H1 (cell line): ENCODE results near the gene MYCBP2. TPM values are rescaled to one million over a fixed set of nuclear protein-coding genes. Genes with fewer than 3 reads are reported as not detected.
A peak's percentile ranks its signal among the peaks of the same experiment; 100 is the strongest.

Experiments used
- CTCF ChIA-PET: fragments of 300-600 bp; sonication (Branson Sonifier 250); formaldehyde crosslinking; loops from one replicate; lab custom pipeline; 2021; ENCODE audit not compliant: partially characterized antibody; lab: Charles Lee
- POLR2A ChIA-PET: fragments of 300-600 bp; sonication (Branson Sonifier 250); formaldehyde crosslinking; loops from one replicate; lab custom pipeline; 2021; ENCODE audit warnings: inconsistent platforms; ENCODE audit not compliant: partially characterized antibody; lab: Charles Lee
- DNase-seq, 2 experiments: peaks; one replicate each; pipeline versions ENCODE4 v3.0.0 to v3.0.0-alpha.2; 2010 to 2022; ENCODE audit warnings: low spot score in 2 of 2, low read depth in 1 of 2, mixed read lengths in 1 of 2
- FAIRE-seq: peaks from 2 replicates; lab custom pipeline; 2011; peaks lifted over from hg19 to GRCh38; lab: Jason Lieb, UNC
- H2AFZ ChIP-seq: 2 replicates; pipeline ENCODE4 v1.8.1; 2012; ENCODE audit warnings: low read length, inconsistent platforms
- H2AK5ac ChIP-seq: 2 replicates; pipeline ENCODE4 v1.6.1; 2013; ENCODE audit warnings: low read depth, low read length
- H2BK120ac ChIP-seq: replicated peaks from 2 replicates; pipeline ENCODE3; 2013; ENCODE audit warnings: low read depth, low read length, inconsistent platforms
- H2BK12ac ChIP-seq: 2 replicates; pipeline ENCODE4 v1.6.1; 2013; ENCODE audit warnings: low read depth, low read length
- H2BK15ac ChIP-seq: 2 replicates; pipeline ENCODE4 v1.6.1; 2013; ENCODE audit warnings: low read length
- H2BK20ac ChIP-seq: 2 replicates; pipeline ENCODE4 v1.6.1; 2013; ENCODE audit warnings: low read length
- H2BK5ac ChIP-seq: 2 replicates; pipeline ENCODE4 v1.6.1; 2013; ENCODE audit warnings: low read depth, low read length
- H3K14ac ChIP-seq: 2 replicates; pipeline ENCODE4 v1.6.1; 2013; ENCODE audit warnings: inconsistent platforms; ENCODE audit not compliant: insufficient read length
- H3K18ac ChIP-seq: 2 replicates; pipeline ENCODE4 v1.6.1; 2013; ENCODE audit warnings: low read length; ENCODE audit errors: extremely low read depth
- H3K23ac ChIP-seq: 2 replicates; pipeline ENCODE4 v1.6.1; 2013; ENCODE audit warnings: inconsistent platforms; ENCODE audit not compliant: insufficient read length
- H3K23me2 ChIP-seq: 2 replicates; pipeline ENCODE4 v1.6.1; 2013; ENCODE audit warnings: low read depth, low read length
- H3K27ac ChIP-seq: 2 replicates; pipeline ENCODE4 v1.6.1; 2011; ENCODE audit warnings: low read depth, low read length, inconsistent platforms
- H3K27me3 ChIP-seq, 4 experiments: replicated peaks in 1 of 4; 1 replicate in 1 of 4; 2 replicates in 3 of 4; pipeline versions ENCODE4 v1.6.1 to v1.8.1; 2011 to 2013; ENCODE audit warnings: low read length in 3 of 4, mild to moderate bottlenecking in 3 of 4, inconsistent platforms in 2 of 4, mixed read lengths in 2 of 4, moderate library complexity in 1 of 4; ENCODE audit not compliant: control insufficient read depth in 3 of 4, insufficient read depth in 3 of 4; ENCODE audit errors: extremely low read depth in 1 of 4
- H3K36me3 ChIP-seq, 4 experiments: 2 replicates each; pipeline versions ENCODE4 v1.6.1 to v1.8.1; 2011 to 2013; ENCODE audit warnings: mild to moderate bottlenecking in 4 of 4, low read length in 3 of 4, moderate library complexity in 2 of 4, control low read depth in 1 of 4, inconsistent platforms in 1 of 4; ENCODE audit not compliant: insufficient read depth in 4 of 4, control insufficient read depth in 2 of 4
- H3K4ac ChIP-seq: replicated peaks from 2 replicates; pipeline ENCODE3; 2013; ENCODE audit warnings: low read length, low read depth, mixed read lengths, inconsistent platforms; ENCODE audit not compliant: insufficient read length
- H3K4me1 ChIP-seq, 4 experiments: replicated peaks in 1 of 4; 1 replicate in 1 of 4; 2 replicates in 3 of 4; pipeline versions ENCODE4 v1.6.1 to v1.8.1; 2011 to 2013; ENCODE audit warnings: low read length in 3 of 4, inconsistent platforms in 2 of 4, mixed read lengths in 1 of 4; ENCODE audit not compliant: insufficient read depth in 4 of 4, control insufficient read depth in 3 of 4
- H3K4me2 ChIP-seq, 2 experiments: 2 replicates each; pipeline versions ENCODE4 v1.6.1 to v1.8.1; 2011 to 2013; ENCODE audit warnings: low read depth in 2 of 2, low read length in 2 of 2, control low read depth in 1 of 2, inconsistent platforms in 1 of 2, mild to moderate bottlenecking in 1 of 2; ENCODE audit not compliant: insufficient read depth in 1 of 2
- H3K4me3 ChIP-seq, 4 experiments: fragments of 200-600, 300-600 bp in 1 of 4; sonication (generic), shearing (Covaris generic), sonication (Bioruptor Twin) in 1 of 4; 2 replicates each; pipeline versions ENCODE4 v1.5.1 to v1.8.1; 2011 to 2016; ENCODE audit warnings: low read length in 4 of 4, low read depth in 3 of 4, control low read depth in 2 of 4, inconsistent platforms in 2 of 4, mild to moderate bottlenecking in 2 of 4, mixed read lengths in 1 of 4, moderate library complexity in 1 of 4; ENCODE audit not compliant: insufficient read depth in 2 of 4; ENCODE audit errors: extremely low read depth in 1 of 4
- H3K56ac ChIP-seq: replicated peaks from 2 replicates; pipeline ENCODE3; 2013; ENCODE audit warnings: low read depth, mild to moderate bottlenecking, mixed read lengths, low read length, inconsistent platforms; ENCODE audit not compliant: insufficient read length
- H3K79me1 ChIP-seq: 2 replicates; pipeline ENCODE4 v1.6.1; 2013; ENCODE audit warnings: low read depth, low read length, control low read depth
- H3K79me2 ChIP-seq, 2 experiments: 2 replicates each; pipeline versions ENCODE4 v1.6.1 to v1.8.1; 2012 to 2013; ENCODE audit warnings: low read length in 2 of 2, mild to moderate bottlenecking in 2 of 2, inconsistent platforms in 1 of 2; ENCODE audit not compliant: insufficient read depth in 2 of 2, control insufficient read depth in 1 of 2
- H3K9ac ChIP-seq, 4 experiments: replicated peaks in 1 of 4; 1 replicate in 1 of 4; 2 replicates in 3 of 4; pipeline versions ENCODE4 v1.6.1 to v1.8.1; 2011 to 2013; ENCODE audit warnings: low read depth in 3 of 4, low read length in 3 of 4, control low read depth in 2 of 4, mild to moderate bottlenecking in 2 of 4, moderate library complexity in 2 of 4, inconsistent platforms in 1 of 4; ENCODE audit errors: extremely low read depth in 1 of 4
- H3K9me3 ChIP-seq, 2 experiments: 2 replicates each; pipeline versions ENCODE4 v1.6.1 to v1.8.1; 2012 to 2013; ENCODE audit warnings: mild to moderate bottlenecking in 2 of 2, moderate library complexity in 2 of 2, control low read depth in 1 of 2, inconsistent platforms in 1 of 2, low read depth in 1 of 2, low read length in 1 of 2, mixed read lengths in 1 of 2; ENCODE audit not compliant: insufficient read depth in 2 of 2
- H4K20me1 ChIP-seq, 2 experiments: replicated peaks in 1 of 2; 2 replicates each; pipeline versions ENCODE3 to v1.8.1; 2011 to 2013; ENCODE audit warnings: inconsistent platforms in 2 of 2, low read length in 2 of 2, mild to moderate bottlenecking in 1 of 2; ENCODE audit not compliant: insufficient read depth in 2 of 2, control insufficient read depth in 1 of 2
- H4K5ac ChIP-seq: 2 replicates; pipeline ENCODE4 v1.6.1; 2013; ENCODE audit warnings: low read length, low read depth, mixed read lengths, inconsistent platforms; ENCODE audit not compliant: insufficient read length
- H4K8ac ChIP-seq: 2 replicates; pipeline ENCODE4 v1.8.0; 2013; ENCODE audit warnings: mild to moderate bottlenecking, moderate library complexity, low read length, inconsistent platforms; ENCODE audit not compliant: insufficient read depth; ENCODE audit errors: extremely low read depth
- H4K91ac ChIP-seq: replicated peaks from 2 replicates; pipeline ENCODE3; 2013; ENCODE audit warnings: low read length, mixed read lengths, inconsistent platforms; ENCODE audit not compliant: insufficient read length
- WGBS, 2 experiments: shearing (Covaris generic) in 1 of 2; methylation state at CpG; one replicate each; pipeline versions ENCODE4 v1.1.6 to v1.1.7; 2013 to 2015; ENCODE audit warnings: low lambda C conversion rate in 2 of 2, mixed read lengths in 2 of 2, inconsistent platforms in 1 of 2, low coverage in 1 of 2, missing lambda C conversion rate in 1 of 2; ENCODE audit not compliant: insufficient replicate concordance in 2 of 2, insufficient coverage in 1 of 2, insufficient read length in 1 of 2; ENCODE audit errors: extremely low coverage in 1 of 2, missing lambda C conversion rate in 1 of 2; 5-methylcytosine and 5-hydroxymethylcytosine counted together
- polyA plus RNA-seq, 7 experiments: library from polyadenylated mRNA; depleted of rRNA in 3 of 7; stranded (reverse) in 5 of 7; unstranded in 2 of 7; fragments of >200 nt in 5 of 7; fragments of 200-250 nt in 2 of 7; gene quantifications; 1 replicate in 5 of 7; 2 replicates in 1 of 7; 4 replicates in 1 of 7; pipeline versions ENCODE4 v1.2.1 to v1.2.3, GENCODE V29; 2011 to 2013; ENCODE audit warnings: missing spikeins in 2 of 7, mixed read lengths in 2 of 7
- total RNA-seq: library from RNA; stranded (reverse); fragmentation: NEBNext Ultra II Directional; extraction: Animal tissue kit (Norgen Biotek cat#: 25700); gene quantifications from 2 replicates; pipeline ENCODE4 v1.2.1, GENCODE V29; 2021

The MYCBP2 gene
- total and polyA plus RNA-seq, 2 of the 8 experiments (the other 6 are each of a cell fraction or from before 2014, with no cell fraction given): 19.0 to 52.1 TPM

GRCh38 chr13:77062097-77062496 lies 264.8 kb downstream of the MYCBP2 start:
- Histone ChIP-seq H4K8ac (no peak overlapping the region), H3K27me3 (no peaks in the 10 kb centered on the region), H4K20me1 (peaks cover 0 to 1% of the 10 kb centered on the region in 2 experiments), H4K91ac (no peak overlapping the region), H3K4me1 (no peaks in the 10 kb centered on the region), H2BK5ac (no peak overlapping the region), H2AFZ (no peak overlapping the region), H3K14ac (no peak overlapping the region), H2BK12ac (no peak overlapping the region), H3K36me3 (peaks cover 0 to 29% (median 9%) of the 10 kb centered on the region in 4 experiments; a peak in 3 of 8 replicates), H3K23me2 (no peaks in the 10 kb centered on the region), H3K79me2 (no peaks in the 10 kb centered on the region), H4K5ac (no peak overlapping the region), H2BK20ac (no peak overlapping the region), H3K4me2 (no peak overlapping the region), H3K9ac (0 out of 7 replicates have a peak overlapping the region, but pooled peaks of 1 of the 4 experiments have one; percentile 2), H2BK15ac (no peak overlapping the region), H3K27ac (no peak overlapping the region), H3K23ac (no peak overlapping the region), H3K79me1 (no peaks in the 10 kb centered on the region), H3K18ac (no peak overlapping the region), H3K9me3 (no peaks in the 10 kb centered on the region), H3K56ac (no peak overlapping the region), H2AK5ac (no peak overlapping the region), H3K4me3 (no peak overlapping the region), H2BK120ac (no peak overlapping the region), H3K4ac (no peak overlapping the region)
- DNase-seq: no peak
- WGBS, 2 experiments: 100% methylated on average over 1 of the region's 1 CpG; no CpG with 5 or more reads in 1 of the 2 experiments
- FAIRE-seq: no peak
- CTCF ChIA-PET: interaction anchor here (1.0 kb wide), 2 partner anchors 9 to 10 kb away, joined by 3 read pairs; no protein-coding TSS in a partner anchor
- POLR2A ChIA-PET: no interaction called here
